Suprapubic skin (tissue), 4 donors: ENCODE results near the gene JMY. TPM values are rescaled to one million over a fixed set of nuclear protein-coding genes. Genes with fewer than 3 reads are reported as not detected.

Experiments
- DNase-seq, 2 donors: peaks; one replicate each; pipeline ENCODE4 v3.0.0-alpha.2; 2019; ENCODE audit warnings: low spot score in 2 of 2
- H3K27ac ChIP-seq: fragments of 200-600 bp; sonication (generic); one replicate; pipeline ENCODE4 v1.5.1; 2019
- H3K27me3 ChIP-seq: fragments of 200-600 bp; sonication (generic); one replicate; pipeline ENCODE4 v1.5.1; 2019
- H3K36me3 ChIP-seq: fragments of 200-600 bp; sonication (generic); one replicate; pipeline ENCODE4 v1.5.1; 2019
- H3K4me1 ChIP-seq: fragments of 200-600 bp; sonication (generic); one replicate; pipeline ENCODE4 v1.5.1; 2019
- H3K4me3 ChIP-seq: fragments of 200-600 bp; sonication (generic); one replicate; pipeline ENCODE4 v1.5.1; 2019; ENCODE audit warnings: mild to moderate bottlenecking
- H3K9me3 ChIP-seq: fragments of 200-600 bp; sonication (generic); one replicate; pipeline ENCODE4 v1.5.1; 2019
- EP300 ChIP-seq: sonication (generic); formaldehyde crosslinking; IDR thresholded peaks from one replicate; pipeline ENCODE4 v1.6.1; 2017; ENCODE audit warnings: antibody characterized with exemption
- POLR2A ChIP-seq, 2 donors: fragments of 450-650 bp; IDR thresholded peaks; one replicate each; pipeline ENCODE4 v1.6.1; 2017; ENCODE audit warnings: antibody characterized with exemption in 2 of 2, mild to moderate bottlenecking in 2 of 2, moderate library complexity in 2 of 2
- POLR2AphosphoS5 ChIP-seq, 3 donors: sonication (generic); formaldehyde crosslinking; IDR thresholded peaks; one replicate each; pipeline ENCODE4 v1.6.1; 2017; ENCODE audit warnings: antibody characterized with exemption in 3 of 3
- WGBS: methylation state at CpG from one replicate; pipeline ENCODE4 v1.1.5; 2018; 5-methylcytosine and 5-hydroxymethylcytosine counted together
- total RNA-seq, 4 donors: library from RNA; depleted of rRNA; stranded (reverse); fragments of >200 nt; gene quantifications; one replicate each; pipeline ENCODE4 v1.1.0, GENCODE V29; 2016
- TF ChIP-seq, protein P1 (sequence below), 2 donors: fragments of 200-600 bp in 1 of 2; fragments of 450-650 bp in 1 of 2; sonication (generic) in 1 of 2; IDR thresholded peaks; one replicate each; pipeline ENCODE4 v1.5.1; 2016 to 2019; ENCODE audit warnings: antibody characterized with exemption in 2 of 2, mild to moderate bottlenecking in 1 of 2, moderate library complexity in 1 of 2

Gene JMY
- total RNA-seq, 4 donors from 2014 or later = 17.6 to 34.4 (median 22.0) TPM

GRCh38 chr5:79227484-79228025, 8.4 kb upstream of the JMY start:
- Histone ChIP-seq H3K9me3 (no peaks in the 10 kb centered on the region), H3K36me3 (peaks cover 2% of the 10 kb centered on the region), H3K27ac (no peak overlapping the region), H3K4me3 (no peak overlapping the region), H3K4me1 (no peaks in the 10 kb centered on the region), H3K27me3 (no peaks in the 10 kb centered on the region)
- DNase-seq = peak in 1 of 2 donors; percentile 58
- WGBS = 96% methylated on average over 4 of the region's 4 CpGs
- TF ChIP-seq, protein P1, sequence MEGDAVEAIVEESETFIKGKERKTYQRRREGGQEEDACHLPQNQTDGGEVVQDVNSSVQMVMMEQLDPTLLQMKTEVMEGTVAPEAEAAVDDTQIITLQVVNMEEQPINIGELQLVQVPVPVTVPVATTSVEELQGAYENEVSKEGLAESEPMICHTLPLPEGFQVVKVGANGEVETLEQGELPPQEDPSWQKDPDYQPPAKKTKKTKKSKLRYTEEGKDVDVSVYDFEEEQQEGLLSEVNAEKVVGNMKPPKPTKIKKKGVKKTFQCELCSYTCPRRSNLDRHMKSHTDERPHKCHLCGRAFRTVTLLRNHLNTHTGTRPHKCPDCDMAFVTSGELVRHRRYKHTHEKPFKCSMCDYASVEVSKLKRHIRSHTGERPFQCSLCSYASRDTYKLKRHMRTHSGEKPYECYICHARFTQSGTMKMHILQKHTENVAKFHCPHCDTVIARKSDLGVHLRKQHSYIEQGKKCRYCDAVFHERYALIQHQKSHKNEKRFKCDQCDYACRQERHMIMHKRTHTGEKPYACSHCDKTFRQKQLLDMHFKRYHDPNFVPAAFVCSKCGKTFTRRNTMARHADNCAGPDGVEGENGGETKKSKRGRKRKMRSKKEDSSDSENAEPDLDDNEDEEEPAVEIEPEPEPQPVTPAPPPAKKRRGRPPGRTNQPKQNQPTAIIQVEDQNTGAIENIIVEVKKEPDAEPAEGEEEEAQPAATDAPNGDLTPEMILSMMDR (IDR thresholded peaks at IDR 0.05) = no peak
- TF ChIP-seq POLR2A (IDR thresholded peaks at IDR 0.05) = no peak
- TF ChIP-seq POLR2AphosphoS5 (IDR thresholded peaks at IDR 0.05) = no peak

GRCh38 chr5:79229357-79230174, 6.4 kb upstream of the JMY start:
- no peak overlapping the region for H3K4me3 ChIP-seq
- TF ChIP-seq POLR2AphosphoS5 (IDR thresholded peaks at IDR 0.05) = no peak
- no peak for TF ChIP-seq POLR2A (IDR thresholded peaks at IDR 0.05)
- TF ChIP-seq, protein P1 (IDR thresholded peaks at IDR 0.05) = no peak
- no peak for TF ChIP-seq EP300
- H3K27ac ChIP-seq = no peak overlapping the region
- DNase-seq = peak in 1 of 2 donors; percentile 11
- 84% methylated on average over 10 of the region's 10 CpGs for WGBS
- H3K4me1 ChIP-seq = no peaks in the 10 kb centered on the region
- no peaks in the 10 kb centered on the region for H3K27me3 ChIP-seq
- H3K9me3 ChIP-seq = no peaks in the 10 kb centered on the region
- H3K36me3 ChIP-seq = no peaks in the 10 kb centered on the region

DNA sequence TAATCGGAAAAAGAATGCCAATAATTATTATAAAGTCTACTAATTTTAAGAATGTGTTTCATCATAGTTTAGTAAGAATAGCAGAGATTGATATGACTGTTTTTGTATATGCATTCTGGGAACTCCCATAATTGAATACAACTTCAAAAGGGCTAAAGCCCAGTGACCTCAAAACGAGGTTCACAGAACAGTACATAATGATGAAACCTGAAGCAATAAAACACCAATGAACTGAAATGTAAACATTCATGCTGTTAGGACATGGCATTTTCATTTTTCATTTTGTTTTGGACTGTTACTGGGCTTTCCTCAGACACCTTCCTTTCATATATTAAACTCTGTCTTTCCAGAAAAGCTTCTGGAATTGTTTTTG, 684 bp upstream of the JMY start:
- Histone ChIP-seq H3K27ac (peak overlapping the region; percentile 94), H3K27me3 (no peaks in the 10 kb centered on the region), H3K36me3 (no peaks in the 10 kb centered on the region), H3K4me3 (peak overlapping the region; percentile 86), H3K9me3 (no peaks in the 10 kb centered on the region), H3K4me1 (peaks cover 28% of the 10 kb centered on the region)
- TF ChIP-seq POLR2A (IDR thresholded peaks at IDR 0.05) (no peak), EP300 (no peak), POLR2AphosphoS5 (IDR thresholded peaks at IDR 0.05) (no peak)
- TF ChIP-seq, protein P1 (IDR thresholded peaks at IDR 0.05) = no peak
- DNase-seq = no peak
- WGBS = 16% methylated on average over 2 of the region's 2 CpGs

- Histone ChIP-seq H3K27me3 (no peaks in the 10 kb centered on the region), H3K36me3 (no peaks in the 10 kb centered on the region), H3K27ac (peak overlapping the region; percentile 94), H3K4me3 (peak overlapping the region; percentile 86), H3K9me3 (no peaks in the 10 kb centered on the region), H3K4me1 (peaks cover 39% of the 10 kb centered on the region)
- TF ChIP-seq, protein P1 (IDR thresholded peaks at IDR 0.05) = no peak
- TF ChIP-seq POLR2AphosphoS5 (IDR thresholded peaks at IDR 0.05) (no peak), POLR2A (IDR thresholded peaks at IDR 0.05) (no peak), EP300 (no peak)
- WGBS = 0% methylated on average over 17 of the region's 78 CpGs
- peak; percentile 63 to 73 for DNase-seq
These were observed 535 bp downstream of the JMY start for GRCh38 chr5:79236362-79236969.
